K562 (cell line): Measurements from ENCODE around the gene DPT. TPM values are rescaled to one million over a fixed set of nuclear protein-coding genes. Genes with fewer than 3 reads are reported as not detected.

Experiments used
- ATAC-seq: fragments of 200-7000 bp; cut with Tn5 transposase; 3 replicates; pipeline ENCODE4 v1.9.1; 2020; ENCODE audit warnings: moderate library complexity
- BruUV-seq: library from RNA; stranded (reverse); fragments of 400-500 nt; replicated peaks from 2 replicates; lab custom pipeline; 2021; lab: Mats Ljungman, UMichigan
- CTCF ChIA-PET: fragments of 300-600 bp; formaldehyde crosslinking; extraction: SDS; loops from one replicate; lab custom pipeline; 2021; ENCODE audit warnings: low intra/inter-chr PET ratio; lab: Yijun Ruan, JAX
- POLR2A ChIA-PET: fragments of 300-600, 350-650 bp; sonication (Branson Sonifier 250); formaldehyde crosslinking; extraction: SDS; loops from one replicate; lab custom pipeline; 2021; ENCODE audit warnings: antibody characterized with exemption, inconsistent platforms; lab: Yijun Ruan, JAX
- DNase-seq, 4 experiments: peaks; one replicate each; pipeline versions ENCODE4 v3.0.0 to v3.0.0-alpha.2; 2011 to 2018; ENCODE audit warnings: low spot score in 3 of 4, mixed read lengths in 3 of 4; ENCODE audit errors: extremely low read depth in 1 of 4
- FAIRE-seq: peaks from 2 replicates; lab custom pipeline; 2011; peaks lifted over from hg19 to GRCh38; lab: Jason Lieb, UNC
- H2AFZ ChIP-seq: 2 replicates; pipeline ENCODE4 v1.6.0; 2011; ENCODE audit warnings: low read depth, low read length, control low read depth, inconsistent platforms
- H3K27ac ChIP-seq: fragments of 200-600 bp; 3 replicates; pipeline ENCODE4 v1.8.0; 2011; ENCODE audit warnings: low read depth, mild to moderate bottlenecking, control low read depth, inconsistent platforms, low read length, moderate library complexity, mixed read lengths; ENCODE audit errors: extremely low read depth
- H3K27me3 ChIP-seq, 2 experiments: fragments of 300-600 bp in 1 of 2; 2 replicates in 1 of 2; 3 replicates in 1 of 2; pipeline versions ENCODE4 v1.6.0 to v1.8.0; 2011; ENCODE audit warnings: inconsistent platforms in 2 of 2, low read length in 2 of 2, mild to moderate bottlenecking in 1 of 2, mixed read lengths in 1 of 2, moderate library complexity in 1 of 2; ENCODE audit not compliant: control insufficient read depth in 2 of 2, insufficient read depth in 2 of 2
- H3K36me3 ChIP-seq: fragments of 300-600 bp; 3 replicates; pipeline ENCODE4 v1.8.0; 2011; ENCODE audit warnings: mild to moderate bottlenecking, low read length, inconsistent platforms; ENCODE audit not compliant: control insufficient read depth, insufficient read depth
- H3K4me1 ChIP-seq, 2 experiments: fragments of 200-600 bp in 1 of 2; replicated peaks in 1 of 2; 2 replicates in 1 of 2; 3 replicates in 1 of 2; pipeline versions ENCODE4 v1.5.1 to v1.8.0; 2011; ENCODE audit warnings: inconsistent platforms in 2 of 2, low read length in 2 of 2, mild to moderate bottlenecking in 1 of 2, mixed read lengths in 1 of 2, moderate library complexity in 1 of 2; ENCODE audit not compliant: control insufficient read depth in 2 of 2, insufficient read depth in 2 of 2
- H3K4me2 ChIP-seq: 2 replicates; pipeline ENCODE4 v1.6.1; 2011; ENCODE audit warnings: low read length, control low read depth, inconsistent platforms, mixed read lengths; ENCODE audit not compliant: insufficient read depth
- H3K4me3 ChIP-seq: fragments of 200-600 bp; sonication (generic), shearing (Covaris generic); 2 replicates; pipeline ENCODE4 v1.5.1; 2016; ENCODE audit warnings: control low read depth, inconsistent platforms
- H3K79me2 ChIP-seq: fragments of 200-600 bp; 3 replicates; pipeline ENCODE4 v1.8.0; 2011; ENCODE audit warnings: low read length, inconsistent platforms; ENCODE audit not compliant: control insufficient read depth, insufficient read depth
- H3K9ac ChIP-seq, 2 experiments: 2 replicates each; pipeline versions ENCODE4 v1.6.0 to v1.6.1; 2011; ENCODE audit warnings: low read depth in 2 of 2, low read length in 2 of 2, control low read depth in 1 of 2, inconsistent platforms in 1 of 2, mild to moderate bottlenecking in 1 of 2, mixed read lengths in 1 of 2; ENCODE audit not compliant: insufficient read depth in 1 of 2
- H3K9me1 ChIP-seq: one replicate; pipeline ENCODE4 v1.6.0; 2011; ENCODE audit warnings: inconsistent platforms, mild to moderate bottlenecking, low read length, moderate library complexity; ENCODE audit not compliant: control insufficient read depth, insufficient read depth
- H3K9me3 ChIP-seq: replicated peaks from 2 replicates; pipeline ENCODE4 v1.5.1; 2011; ENCODE audit warnings: low read depth, low read length, inconsistent platforms; ENCODE audit not compliant: control insufficient read depth, insufficient read depth
- H4K20me1 ChIP-seq: replicated peaks from 2 replicates; pipeline ENCODE4 v1.6.1; 2011; ENCODE audit warnings: low read length, inconsistent platforms, mixed read lengths; ENCODE audit not compliant: control insufficient read depth, insufficient read depth
- ATF7 ChIP-seq: fragments of 450-650 bp; IDR thresholded peaks from 2 replicates; pipeline ENCODE4 v1.7.1; 2014; ENCODE audit warnings: mild to moderate bottlenecking, moderate library complexity
- CCNT2 ChIP-seq: IDR thresholded peaks from 2 replicates; pipeline ENCODE4 v1.6.1; 2011; ENCODE audit warnings: borderline replicate concordance, low read depth, mild to moderate bottlenecking, moderate library complexity, mixed read lengths, low read length; ENCODE audit not compliant: insufficient read length; ENCODE audit errors: extremely low read depth
- ELF2 ChIP-seq: fragments of 250-450 bp; sonication (Bioruptor Pico); IDR thresholded peaks from 2 replicates; pipeline ENCODE4 v1.5.0; 2021; ENCODE audit warnings: mild to moderate bottlenecking
- POLR3G ChIP-seq: IDR thresholded peaks from 2 replicates; pipeline ENCODE4 v1.6.1; 2011; ENCODE audit not compliant: insufficient read length, insufficient replicate concordance; ENCODE audit errors: extremely low read depth
- RFX7 ChIP-seq: fragments of 250-450 bp; sonication (Bioruptor Pico); IDR thresholded peaks from 2 replicates; pipeline ENCODE4 v1.5.1; 2021; ENCODE audit warnings: mild to moderate bottlenecking
- U2AF1 ChIP-seq: fragments of 200-400 bp; formaldehyde crosslinking; optimal IDR thresholded peaks from 2 replicates; pipeline ENCODE3; 2017; ENCODE audit warnings: mild to moderate bottlenecking, low read depth, low read length, moderate library complexity
- ZBTB43 ChIP-seq: sonication (generic); formaldehyde crosslinking; IDR thresholded peaks from 2 replicates; pipeline ENCODE4 v1.8.0; 2023; ENCODE audit warnings: mild to moderate bottlenecking, missing genetic modification reagents
- ZMIZ1 ChIP-seq, 2 experiments: fragments of 150-350 bp in 1 of 2; IDR thresholded peaks; 2 replicates each; pipeline ENCODE4 v1.6.1; 2012 to 2016; ENCODE audit warnings: low read depth in 2 of 2, low read length in 2 of 2, mild to moderate bottlenecking in 1 of 2, moderate library complexity in 1 of 2
- WGBS: fragments of 100-300 bp; shearing (Covaris generic); methylation state at CpG from one replicate; pipeline ENCODE4 v1.1.6; 2016; ENCODE audit warnings: low coverage, mixed read lengths; ENCODE audit not compliant: insufficient coverage; ENCODE audit errors: missing lambda C conversion rate; 5-methylcytosine and 5-hydroxymethylcytosine counted together
- in situ Hi-C: fragments of 300-500 bp; cut with MboI; formaldehyde crosslinking; loops from 4 replicates; pipeline ENCODE4 v1.15.0; 2018; ENCODE audit warnings: inconsistent platforms, mixed read lengths
- intact Hi-C: fragments of 100-400 bp; cut with micrococcal nuclease; formaldehyde crosslinking; loops from 2 replicates; pipeline ENCODE4 v1.14.2; 2022
- polyA plus RNA-seq, 8 experiments: library from polyadenylated mRNA; depleted of rRNA in 4 of 8; stranded (reverse) in 5 of 8; unstranded in 3 of 8; fragments of >200 nt; fragmentation: Nextera tagmentation in 2 of 8; fragmentation: Illumina TruSeq in 1 of 8; extraction: Ambion mirVana in 2 of 8; extraction: Trizol in 1 of 8; gene quantifications; 2 replicates each; pipeline versions ENCODE4 v1.2.1 to v1.2.3, GENCODE V29; 2011 to 2014; ENCODE audit warnings: inconsistent platforms in 1 of 8, missing spikeins in 1 of 8
- total RNA-seq, 7 experiments: library from RNA; depleted of rRNA in 6 of 7; stranded (reverse); fragments of >200 nt in 6 of 7; fragmentation: Illumina TruSeq in 2 of 7; extraction: Trizol in 2 of 7; gene quantifications; 2 replicates each; pipeline versions ENCODE4 v1.2.1 to v1.2.3, GENCODE V29; 2011 to 2021; ENCODE audit warnings: low replicate concordance in 1 of 7

Gene DPT
- total and polyA plus RNA-seq, 9 of the 15 experiments (the other 6 are each of a cell fraction or from before 2014, with no cell fraction given), result not detected

- Histone ChIP-seq H3K4me3 (no peak overlapping the region), H3K9me1 (no peaks in the 10 kb centered on the region), H3K4me2 (no peak overlapping the region), H2AFZ (no peak overlapping the region), H3K36me3 (no peaks in the 10 kb centered on the region), H3K4me1 (no peaks in the 10 kb centered on the region), H3K27me3 (peaks cover 5 to 18% of the 10 kb centered on the region in 2 experiments; a peak in 3 of 5 replicates), H4K20me1 (no peaks in the 10 kb centered on the region), H3K9ac (no peak overlapping the region), H3K27ac (no peak overlapping the region), H3K79me2 (no peaks in the 10 kb centered on the region), H3K9me3 (no peaks in the 10 kb centered on the region)
- no TSS peak for BruUV-seq
- TF ChIP-seq ELF2 (CRISPR knock-in tag), result no peak
- TF ChIP-seq RFX7 (CRISPR knock-in tag), result no peak
- TF ChIP-seq ATF7, result no peak
- TF ChIP-seq U2AF1, result no peak
- POLR2A ChIA-PET, result no interaction called here
- no peak for FAIRE-seq
- intact Hi-C loops (loop anchor here (10.0 kb wide), 1 partner anchor 439 kb away; no protein-coding TSS in a partner anchor), in situ Hi-C loops (no loop called here)
- WGBS, result 0% methylated on average over 5 of the region's 5 CpGs
- no peak for ATAC-seq
- CTCF ChIA-PET, result no interaction called here
- no peak for DNase-seq
Measured at GRCh38 chr1:168755800-168756418, 26.9 kb upstream of the DPT start.

DNA sequence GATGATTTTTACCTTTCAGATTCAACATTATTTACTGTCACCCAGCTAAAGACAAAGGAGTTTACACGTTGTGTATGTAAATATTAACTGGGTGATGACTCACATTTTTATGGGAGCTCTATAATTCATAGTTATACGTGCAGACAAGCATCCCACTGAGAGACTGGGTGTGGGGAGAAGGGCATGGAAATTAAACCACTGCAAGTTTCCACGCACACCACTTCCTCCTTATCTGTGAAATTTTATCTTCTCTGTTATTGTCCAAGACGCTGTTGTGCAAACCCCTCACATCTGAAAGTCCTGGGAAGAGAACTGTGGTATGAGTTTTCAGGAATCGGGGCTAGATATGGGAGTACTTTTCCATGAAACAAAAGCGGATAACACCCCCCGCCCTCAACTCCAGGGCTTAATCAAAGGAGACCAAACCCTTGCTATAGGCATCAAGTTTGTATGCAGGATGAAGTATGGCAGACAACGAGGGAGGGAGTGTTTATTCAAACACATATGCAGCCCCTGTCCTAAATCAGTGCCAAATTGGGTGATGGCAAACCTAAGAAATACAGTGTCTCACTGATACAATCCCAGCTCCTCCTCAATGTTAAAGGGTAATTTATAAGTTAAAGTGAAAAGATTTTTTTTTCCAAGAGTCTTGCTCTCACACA, 23.3 kb upstream of the DPT start:
- Histone ChIP-seq H3K9me3 (no peaks in the 10 kb centered on the region), H3K79me2 (no peaks in the 10 kb centered on the region), H3K27me3 (peaks cover 5 to 18% of the 10 kb centered on the region in 2 experiments; a peak in 3 of 5 replicates), H2AFZ (no peak overlapping the region), H3K9me1 (no peaks in the 10 kb centered on the region), H3K4me3 (no peak overlapping the region), H3K9ac (no peak overlapping the region), H3K36me3 (no peaks in the 10 kb centered on the region), H4K20me1 (no peaks in the 10 kb centered on the region), H3K4me1 (no peaks in the 10 kb centered on the region), H3K4me2 (no peak overlapping the region), H3K27ac (no peak overlapping the region)
- ChIA-PET CTCF (no interaction called here), POLR2A (interaction anchor here (0.9 kb wide), 1 partner anchor 32 kb away, joined by 3 read pairs; no protein-coding TSS in a partner anchor)
- ATAC-seq (no peak), DNase-seq (no peak), FAIRE-seq (no peak)
- in situ Hi-C loops, result no loop called here
- no TSS peak for BruUV-seq
- WGBS, result 0% methylated on average over 8 of the region's 8 CpGs
- intact Hi-C loops, result loop anchor here (10.0 kb wide), 1 partner anchor 442 kb away; no protein-coding TSS in a partner anchor
- TF ChIP-seq POLR3G (no peak), ZBTB43 (no peak), CCNT2 (no peak), ZMIZ1 (IDR thresholded peaks at IDR 0.05; ENCODE audit: low read depth in 2 of 2, low read length in 2 of 2) (no peak)
